PC-9 (cell line): ENCODE measurements around the gene FJX1.

Experiments used
- CTCF ChIP-seq: fragments of 200-600 bp; sonication (generic); conservative IDR thresholded peaks from 2 replicates; pipeline ENCODE4 v1.6.1; 2017; ENCODE audit warnings: mixed run types, antibody characterized with exemption, mild to moderate bottlenecking, moderate library complexity
- EZH2 ChIP-seq: fragments of 200-600 bp; sonication (generic); IDR thresholded peaks from 2 replicates; pipeline ENCODE4 v1.8.0; 2017; ENCODE audit warnings: antibody characterized with exemption, low read depth

- no peak for TF ChIP-seq CTCF
- no peak for TF ChIP-seq EZH2
Measured at GRCh38 chr11:35579557-35580396, 38.5 kb upstream of the FJX1 start.
